DND-41 (cell line): ENCODE measurements around the gene BTBD10.

ENCODE experiments used
- ATAC-seq: fragments of 200-7000 bp; cut with Tn5 transposase; 3 replicates; pipeline ENCODE4 v1.9.1; 2021; ENCODE audit warnings: low read depth; ENCODE audit not compliant: insufficient read depth
- DNase-seq: peaks from one replicate; pipeline ENCODE4 v3.0.0-alpha.2; 2020
- H2AFZ ChIP-seq: 2 replicates; pipeline ENCODE4 v1.6.0; 2012; ENCODE audit warnings: low read depth, low read length
- H3K27ac ChIP-seq: 2 replicates; pipeline ENCODE4 v1.5.1; 2012; ENCODE audit warnings: low read length, inconsistent platforms
- H3K27me3 ChIP-seq: fragments of 200-600 bp; sonication (generic); 2 replicates; pipeline ENCODE4 v1.6.0; 2012; ENCODE audit warnings: low read length, mild to moderate bottlenecking, inconsistent platforms; ENCODE audit not compliant: insufficient read depth, poor library complexity
- H3K36me3 ChIP-seq: 2 replicates; pipeline ENCODE4 v1.5.1; 2012; ENCODE audit warnings: low read length, inconsistent platforms; ENCODE audit not compliant: insufficient read depth
- H3K4me1 ChIP-seq: 2 replicates; pipeline ENCODE4 v1.5.1; 2012; ENCODE audit warnings: mild to moderate bottlenecking, low read length; ENCODE audit not compliant: insufficient read depth
- H3K4me2 ChIP-seq: 2 replicates; pipeline ENCODE4 v1.6.0; 2012; ENCODE audit warnings: mild to moderate bottlenecking, moderate library complexity, low read length, inconsistent platforms; ENCODE audit not compliant: insufficient read depth
- H3K4me3 ChIP-seq, 2 experiments: fragments of 200-600 bp in 1 of 2; shearing (Covaris generic) in 1 of 2; 2 replicates each; pipeline ENCODE4 v1.5.1; 2012 to 2016; ENCODE audit warnings: inconsistent platforms in 2 of 2, low read length in 2 of 2, mild to moderate bottlenecking in 2 of 2, low read depth in 1 of 2, moderate library complexity in 1 of 2
- H3K79me2 ChIP-seq: 2 replicates; pipeline ENCODE4 v1.6.0; 2012; ENCODE audit warnings: low read length, inconsistent platforms; ENCODE audit not compliant: insufficient read depth
- H3K9ac ChIP-seq: 2 replicates; pipeline ENCODE4 v1.6.0; 2012; ENCODE audit warnings: low read depth, mild to moderate bottlenecking, inconsistent platforms, low read length, moderate library complexity
- H3K9me3 ChIP-seq: 2 replicates; pipeline ENCODE4 v1.5.1; 2012; ENCODE audit warnings: low read length, moderate library complexity, mild to moderate bottlenecking, inconsistent platforms; ENCODE audit not compliant: insufficient read depth, severe bottlenecking
- H4K20me1 ChIP-seq: 2 replicates; pipeline ENCODE4 v1.6.0; 2012; ENCODE audit warnings: low read length; ENCODE audit not compliant: insufficient read depth
- CTCF ChIP-seq: IDR thresholded peaks from 2 replicates; pipeline ENCODE4 v1.5.1; 2012; ENCODE audit warnings: borderline replicate concordance, low read length, moderate library complexity, mild to moderate bottlenecking; ENCODE audit not compliant: poor library complexity, severe bottlenecking; ENCODE audit errors: extremely low read depth
- EZH2 ChIP-seq: IDR thresholded peaks from 3 replicates; pipeline ENCODE4 v1.6.1; 2012; ENCODE audit warnings: borderline replicate concordance, low read depth, mild to moderate bottlenecking, moderate library complexity, low read length, inconsistent platforms; ENCODE audit not compliant: severe bottlenecking

Gene BTBD10

GRCh38 chr11:13367115-13367514 lies 95.9 kb downstream of the BTBD10 start:
- Histone ChIP-seq H3K4me2 (no peak overlapping the region), H3K36me3 (peaks cover 89% of the 10 kb centered on the region), H3K27me3 (no peaks in the 10 kb centered on the region), H3K9ac (no peak overlapping the region), H3K4me3 (no peak overlapping the region), H3K27ac (no peak overlapping the region), H3K9me3 (no peaks in the 10 kb centered on the region), H3K4me1 (no peaks in the 10 kb centered on the region), H4K20me1 (no peaks in the 10 kb centered on the region), H2AFZ (no peak overlapping the region), H3K79me2 (no peaks in the 10 kb centered on the region)
- DNase-seq (no peak), ATAC-seq (no peak)
- TF ChIP-seq CTCF (no peak), EZH2 (no peak)

- Histone ChIP-seq H4K20me1 (no peaks in the 10 kb centered on the region), H3K36me3 (peaks cover 89% of the 10 kb centered on the region), H3K4me2 (no peak overlapping the region), H3K27ac (no peak overlapping the region), H3K4me1 (no peaks in the 10 kb centered on the region), H3K27me3 (no peaks in the 10 kb centered on the region), H2AFZ (no peak overlapping the region), H3K4me3 (no peak overlapping the region), H3K9me3 (no peaks in the 10 kb centered on the region), H3K79me2 (no peaks in the 10 kb centered on the region), H3K9ac (no peak overlapping the region)
- no peak for DNase-seq
- no peak for ATAC-seq
- TF ChIP-seq EZH2 (no peak), CTCF (no peak)
These were observed 96.6 kb downstream of the BTBD10 start for GRCh38 chr11:13366266-13367026.

- H2AFZ ChIP-seq = no peak overlapping the region
- H3K9ac ChIP-seq = no peak overlapping the region
- peaks cover 83% of the 10 kb centered on the region for H3K36me3 ChIP-seq
- no peaks in the 10 kb centered on the region for H3K27me3 ChIP-seq
- H3K4me3 ChIP-seq = no peak overlapping the region
- H3K4me1 ChIP-seq = no peaks in the 10 kb centered on the region
- no peaks in the 10 kb centered on the region for H3K9me3 ChIP-seq
- H4K20me1 ChIP-seq = no peaks in the 10 kb centered on the region
- H3K79me2 ChIP-seq = no peaks in the 10 kb centered on the region
- DNase-seq = no peak
- no peak overlapping the region for H3K4me2 ChIP-seq
- no peak for TF ChIP-seq EZH2
- no peak for TF ChIP-seq CTCF
- no peak for ATAC-seq
- no peak overlapping the region for H3K27ac ChIP-seq
These were observed 98.6 kb downstream of the BTBD10 start for GRCh38 chr11:13364388-13364787.
